ENCODE results near the gene AURKAIP1.

The AURKAIP1 gene

GRCh38 chr1:1419813-1420653 is 45.0 kb upstream of the AURKAIP1 start:
- no peak for TF ChIP-seq CSDC2 (CRISPR knock-in tag; IDR thresholded peaks at IDR 0.05)
- TF ChIP-seq BACH2 (CRISPR knock-in tag; IDR thresholded peaks at IDR 0.05; ENCODE audit: borderline replicate concordance) = no peak
- no peak for TF ChIP-seq SNAI2 (CRISPR knock-in tag; IDR thresholded peaks at IDR 0.05)
- TF ChIP-seq, protein P1, sequence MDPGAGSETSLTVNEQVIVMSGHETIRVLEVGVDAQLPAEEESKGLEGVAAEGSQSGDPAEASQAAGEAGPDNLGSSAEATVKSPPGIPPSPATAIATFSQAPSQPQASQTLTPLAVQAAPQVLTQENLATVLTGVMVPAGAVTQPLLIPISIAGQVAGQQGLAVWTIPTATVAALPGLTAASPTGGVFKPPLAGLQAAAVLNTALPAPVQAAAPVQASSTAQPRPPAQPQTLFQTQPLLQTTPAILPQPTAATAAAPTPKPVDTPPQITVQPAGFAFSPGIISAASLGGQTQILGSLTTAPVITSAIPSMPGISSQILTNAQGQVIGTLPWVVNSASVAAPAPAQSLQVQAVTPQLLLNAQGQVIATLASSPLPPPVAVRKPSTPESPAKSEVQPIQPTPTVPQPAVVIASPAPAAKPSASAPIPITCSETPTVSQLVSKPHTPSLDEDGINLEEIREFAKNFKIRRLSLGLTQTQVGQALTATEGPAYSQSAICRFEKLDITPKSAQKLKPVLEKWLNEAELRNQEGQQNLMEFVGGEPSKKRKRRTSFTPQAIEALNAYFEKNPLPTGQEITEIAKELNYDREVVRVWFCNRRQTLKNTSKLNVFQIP (CRISPR knock-in tag; IDR thresholded peaks at IDR 0.05; ENCODE audit: borderline replicate concordance, low read depth) = no peak
- TF ChIP-seq ZNF70 (CRISPR knock-in tag; IDR thresholded peaks at IDR 0.05) = no peak
- no peak for TF ChIP-seq ZNF8 (CRISPR knock-in tag; IDR thresholded peaks at IDR 0.05)
- no peak for TF ChIP-seq OSR1 (CRISPR knock-in tag; IDR thresholded peaks at IDR 0.05)
- no peak for TF ChIP-seq TCF4 (CRISPR knock-in tag; IDR thresholded peaks at IDR 0.05; ENCODE audit: borderline replicate concordance)
- TF ChIP-seq, protein P2, sequence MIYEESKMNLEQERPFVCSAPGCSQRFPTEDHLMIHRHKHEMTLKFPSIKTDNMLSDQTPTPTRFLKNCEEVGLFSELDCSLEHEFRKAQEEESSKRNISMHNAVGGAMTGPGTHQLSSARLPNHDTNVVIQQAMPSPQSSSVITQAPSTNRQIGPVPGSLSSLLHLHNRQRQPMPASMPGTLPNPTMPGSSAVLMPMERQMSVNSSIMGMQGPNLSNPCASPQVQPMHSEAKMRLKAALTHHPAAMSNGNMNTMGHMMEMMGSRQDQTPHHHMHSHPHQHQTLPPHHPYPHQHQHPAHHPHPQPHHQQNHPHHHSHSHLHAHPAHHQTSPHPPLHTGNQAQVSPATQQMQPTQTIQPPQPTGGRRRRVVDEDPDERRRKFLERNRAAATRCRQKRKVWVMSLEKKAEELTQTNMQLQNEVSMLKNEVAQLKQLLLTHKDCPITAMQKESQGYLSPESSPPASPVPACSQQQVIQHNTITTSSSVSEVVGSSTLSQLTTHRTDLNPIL (CRISPR knock-in tag; IDR thresholded peaks at IDR 0.05; ENCODE audit: low read depth) = no peak
- TF ChIP-seq, protein P3, sequence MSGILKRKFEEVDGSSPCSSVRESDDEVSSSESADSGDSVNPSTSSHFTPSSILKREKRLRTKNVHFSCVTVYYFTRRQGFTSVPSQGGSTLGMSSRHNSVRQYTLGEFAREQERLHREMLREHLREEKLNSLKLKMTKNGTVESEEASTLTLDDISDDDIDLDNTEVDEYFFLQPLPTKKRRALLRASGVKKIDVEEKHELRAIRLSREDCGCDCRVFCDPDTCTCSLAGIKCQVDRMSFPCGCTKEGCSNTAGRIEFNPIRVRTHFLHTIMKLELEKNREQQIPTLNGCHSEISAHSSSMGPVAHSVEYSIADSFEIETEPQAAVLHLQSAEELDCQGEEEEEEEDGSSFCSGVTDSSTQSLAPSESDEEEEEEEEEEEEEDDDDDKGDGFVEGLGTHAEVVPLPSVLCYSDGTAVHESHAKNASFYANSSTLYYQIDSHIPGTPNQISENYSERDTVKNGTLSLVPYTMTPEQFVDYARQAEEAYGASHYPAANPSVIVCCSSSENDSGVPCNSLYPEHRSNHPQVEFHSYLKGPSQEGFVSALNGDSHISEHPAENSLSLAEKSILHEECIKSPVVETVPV (CRISPR knock-in tag; IDR thresholded peaks at IDR 0.05) = no peak
- TF ChIP-seq ARNTL (CRISPR knock-in tag; IDR thresholded peaks at IDR 0.05; ENCODE audit: borderline replicate concordance, low read depth) = no peak
- no peak for TF ChIP-seq RARB (CRISPR knock-in tag; IDR thresholded peaks at IDR 0.05)
- TF ChIP-seq PPARA (CRISPR knock-in tag; IDR thresholded peaks at IDR 0.05; ENCODE audit: borderline replicate concordance) = no peak
- TF ChIP-seq TOX (CRISPR knock-in tag; IDR thresholded peaks at IDR 0.05; ENCODE audit: borderline replicate concordance) = no peak
- no peak for TF ChIP-seq ZNF565 (CRISPR knock-in tag; conservative IDR thresholded peaks at IDR 0.05; ENCODE audit: low read depth)
- TF ChIP-seq ISL1 (CRISPR knock-in tag; IDR thresholded peaks at IDR 0.05) = no peak
- no peak for TF ChIP-seq PATZ1 (CRISPR knock-in tag; IDR thresholded peaks at IDR 0.05; ENCODE audit: borderline replicate concordance)
- TF ChIP-seq ZFP3 (CRISPR knock-in tag; IDR thresholded peaks at IDR 0.05) = no peak
- ATAC-seq = no peak

- no peak for TF ChIP-seq ESRRG (CRISPR knock-in tag; IDR thresholded peaks at IDR 0.05)
- TF ChIP-seq ARNTL (CRISPR knock-in tag; IDR thresholded peaks at IDR 0.05; ENCODE audit: borderline replicate concordance, low read depth) = no peak
- no peak for TF ChIP-seq PPARA (CRISPR knock-in tag; IDR thresholded peaks at IDR 0.05; ENCODE audit: borderline replicate concordance)
- no peak for TF ChIP-seq PATZ1 (CRISPR knock-in tag; IDR thresholded peaks at IDR 0.05; ENCODE audit: borderline replicate concordance)
- TF ChIP-seq ZFP30 (CRISPR knock-in tag; IDR thresholded peaks at IDR 0.05) = no peak
- TF ChIP-seq ZNF8 (CRISPR knock-in tag; IDR thresholded peaks at IDR 0.05) = no peak
- no peak for TF ChIP-seq OSR1 (CRISPR knock-in tag; IDR thresholded peaks at IDR 0.05)
- TF ChIP-seq ISL1 (CRISPR knock-in tag; IDR thresholded peaks at IDR 0.05) = no peak
- no peak for TF ChIP-seq ZFP3 (CRISPR knock-in tag; IDR thresholded peaks at IDR 0.05)
- TF ChIP-seq ZNF565 (CRISPR knock-in tag; conservative IDR thresholded peaks at IDR 0.05; ENCODE audit: low read depth) = no peak
- TF ChIP-seq TSHZ2 (CRISPR knock-in tag; IDR thresholded peaks at IDR 0.05) = no peak
- TF ChIP-seq, protein P1 (CRISPR knock-in tag; IDR thresholded peaks at IDR 0.05; ENCODE audit: borderline replicate concordance, low read depth) = no peak
- TF ChIP-seq, protein P3 (CRISPR knock-in tag; IDR thresholded peaks at IDR 0.05) = no peak
- no peak for ATAC-seq
Observed at GRCh38 chr1:1419363-1419812, 44.4 kb upstream of the AURKAIP1 start.

All from SK-N-SH treated with all-trans-retinoic acid at 6 μM for 48 hours (cell line).